ACHN (cell line): Measurements from ENCODE around the gene AURKA.

ENCODE experiments used
- DNase-seq: peaks from one replicate; pipeline ENCODE4 v3.0.0-alpha.2; 2015
- in situ Hi-C: cut with HindIII; loops from 2 replicates; pipeline ENCODE4 v1.10.0; 2017; ENCODE audit warnings: low sequenced_read_pairs, low pct_ligation_motif_present, low pct_unique_long_range_greater_than_20kb

The AURKA gene

DNA sequence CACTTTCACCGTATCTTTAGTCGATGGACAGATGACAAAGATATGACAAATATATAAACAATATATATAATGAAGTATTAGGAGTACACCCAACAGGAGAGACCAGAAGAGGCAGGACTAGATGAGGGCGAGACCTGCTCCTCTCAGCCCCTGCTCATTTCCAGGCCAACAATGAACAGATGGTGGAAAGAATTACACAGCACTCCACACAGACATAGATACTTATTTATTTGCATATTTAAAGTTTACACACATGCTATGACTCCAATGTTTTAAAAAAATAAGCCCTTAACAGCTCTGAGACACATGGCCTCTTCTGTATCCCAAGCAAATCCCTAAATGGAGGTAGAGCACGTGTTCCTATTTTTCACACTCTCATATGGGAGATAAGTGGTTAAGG, 22.8 kb downstream of the AURKA start:
- in situ Hi-C loops: no loop called here
- no peak for DNase-seq

DNA sequence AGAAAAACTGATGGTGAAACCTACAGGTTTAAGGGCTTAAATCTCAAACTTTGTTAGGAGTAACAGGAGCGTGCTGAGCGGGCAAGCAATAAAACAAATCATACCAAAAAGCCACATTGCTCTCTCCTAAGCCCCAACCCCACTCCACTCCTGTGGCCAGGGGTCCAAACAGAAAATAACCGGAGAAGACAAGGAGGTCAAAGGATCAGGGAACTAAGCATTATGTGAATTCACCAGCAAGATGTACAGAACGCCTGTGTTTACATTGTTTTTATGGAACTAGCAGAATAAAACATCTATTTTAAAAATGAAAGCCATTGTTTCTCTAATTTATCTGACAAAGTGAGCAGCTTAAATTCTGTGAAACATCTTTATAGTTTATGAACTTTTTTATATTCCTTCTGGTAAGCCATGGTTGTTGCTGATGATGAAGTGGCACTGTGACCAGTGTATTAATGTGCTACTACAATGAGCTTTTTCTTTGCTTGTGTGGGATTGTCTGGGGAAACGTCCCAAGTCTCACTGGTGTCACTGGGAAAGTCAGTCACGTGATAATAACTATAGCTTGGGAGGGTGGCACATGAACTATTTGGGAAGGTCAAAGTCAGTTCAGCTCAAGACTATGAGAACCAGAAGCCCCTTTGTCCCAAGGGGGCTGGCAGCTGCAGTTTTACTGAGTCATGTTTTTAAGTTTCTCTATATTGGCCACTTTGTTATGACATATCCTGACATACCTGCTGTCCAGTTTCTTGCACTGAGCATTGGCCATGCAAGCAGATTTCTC, 23.5 kb downstream of the AURKA start:
- in situ Hi-C loops: no loop called here
- no peak for DNase-seq

- in situ Hi-C loops: no loop called here
Measured at GRCh38 chr20:56363491-56363890, 28.5 kb downstream of the AURKA start.

DNA sequence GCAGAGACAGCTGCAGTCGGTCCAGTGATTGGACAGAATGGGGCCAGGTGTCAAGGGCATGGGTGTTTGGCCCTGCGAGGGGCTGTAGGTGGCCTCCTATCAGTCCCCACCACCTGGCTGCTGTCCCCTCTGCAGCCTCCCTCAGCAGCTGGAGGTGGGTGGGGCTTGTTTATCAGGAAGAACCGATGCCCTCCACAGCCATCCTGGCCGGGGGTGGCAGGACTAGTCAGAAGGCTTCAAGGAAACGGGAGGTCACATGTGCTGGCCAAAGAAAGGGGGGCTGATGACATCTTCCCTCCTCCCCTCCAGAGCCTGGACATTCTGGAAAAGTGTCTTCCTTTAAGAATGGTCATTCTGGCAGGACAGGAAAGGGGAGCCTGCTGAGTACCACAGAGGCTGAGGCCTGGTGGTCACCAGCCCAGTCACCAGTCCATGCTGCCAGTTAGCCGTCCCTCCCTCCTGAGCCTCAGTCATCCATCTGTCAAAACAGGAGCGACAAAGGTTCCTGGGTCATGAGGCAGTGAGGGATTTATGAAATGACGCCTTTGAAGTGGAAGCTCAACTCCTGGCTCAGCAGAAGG, 29.1 kb downstream of the AURKA start:
- DNase-seq: no peak
- in situ Hi-C loops: no loop called here

More at GRCh38 chr20:56363491-56363890, 28.5 kb downstream of the AURKA start:
- DNase-seq: no peak

GRCh38 chr20:56361900-56362299, 30.1 kb downstream of the AURKA start:
- no peak for DNase-seq
- in situ Hi-C loops: no loop called here

GRCh38 chr20:56360908-56361205, 31.2 kb downstream of the AURKA start:
- in situ Hi-C loops: no loop called here
- no peak for DNase-seq

GRCh38 chr20:56360133-56360907, 31.7 kb downstream of the AURKA start:
- DNase-seq: no peak
- in situ Hi-C loops: no loop called here

GRCh38 chr20:56359212-56360132, 32.5 kb downstream of the AURKA start:
- DNase-seq: peak; percentile 49
- in situ Hi-C loops: no loop called here

GRCh38 chr20:56358600-56359211, 33.3 kb downstream of the AURKA start, which contains the start of gene FAM210B:
TSS of gene FAM210B (plus strand) at chr20:56358974. CDS start at chr20:56359006, 32 bp downstream.
- in situ Hi-C loops: no loop called here
- peak; percentile 87 for DNase-seq

DNA sequence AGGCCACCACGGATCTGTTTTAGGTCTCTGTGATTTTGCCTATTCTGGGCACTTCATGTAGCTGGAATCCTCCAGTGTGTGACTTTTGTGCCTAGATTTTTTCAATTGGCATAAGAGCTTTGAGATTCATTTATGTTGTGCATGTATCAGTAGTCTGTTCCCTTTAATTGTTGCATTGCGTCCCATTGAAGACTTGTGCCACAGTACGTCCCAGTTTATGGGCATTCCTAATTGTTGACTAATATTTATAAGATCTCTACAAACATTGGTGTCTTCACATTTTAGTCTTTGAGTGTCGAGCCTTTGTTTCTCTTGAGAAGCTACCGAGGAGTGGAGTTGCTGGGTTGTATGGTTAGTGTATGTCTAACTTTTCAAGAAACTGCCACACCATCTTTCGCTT, 33.9 kb downstream of the AURKA start:
- no peak for DNase-seq
- in situ Hi-C loops: no loop called here

DNA sequence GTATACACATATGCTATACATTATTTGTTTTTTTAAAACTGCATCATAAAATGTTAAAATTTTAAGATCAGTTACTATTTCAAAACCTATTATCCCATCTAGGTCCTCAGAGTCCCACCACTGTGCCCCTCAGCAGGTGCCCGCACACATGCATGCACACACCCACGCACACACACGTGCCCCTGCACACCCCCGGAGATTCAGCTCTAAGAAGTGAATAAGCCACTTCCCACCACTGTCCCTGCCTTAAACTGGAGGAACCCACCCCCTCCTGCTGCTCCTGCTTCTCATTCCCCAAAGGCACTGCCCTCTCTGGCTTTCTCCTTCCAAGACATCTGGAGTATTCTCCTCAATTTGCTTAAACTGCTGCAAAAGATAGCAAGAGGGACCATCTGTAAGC, 38.7 kb downstream of the AURKA start:
- in situ Hi-C loops: no loop called here
- no peak for DNase-seq

DNA sequence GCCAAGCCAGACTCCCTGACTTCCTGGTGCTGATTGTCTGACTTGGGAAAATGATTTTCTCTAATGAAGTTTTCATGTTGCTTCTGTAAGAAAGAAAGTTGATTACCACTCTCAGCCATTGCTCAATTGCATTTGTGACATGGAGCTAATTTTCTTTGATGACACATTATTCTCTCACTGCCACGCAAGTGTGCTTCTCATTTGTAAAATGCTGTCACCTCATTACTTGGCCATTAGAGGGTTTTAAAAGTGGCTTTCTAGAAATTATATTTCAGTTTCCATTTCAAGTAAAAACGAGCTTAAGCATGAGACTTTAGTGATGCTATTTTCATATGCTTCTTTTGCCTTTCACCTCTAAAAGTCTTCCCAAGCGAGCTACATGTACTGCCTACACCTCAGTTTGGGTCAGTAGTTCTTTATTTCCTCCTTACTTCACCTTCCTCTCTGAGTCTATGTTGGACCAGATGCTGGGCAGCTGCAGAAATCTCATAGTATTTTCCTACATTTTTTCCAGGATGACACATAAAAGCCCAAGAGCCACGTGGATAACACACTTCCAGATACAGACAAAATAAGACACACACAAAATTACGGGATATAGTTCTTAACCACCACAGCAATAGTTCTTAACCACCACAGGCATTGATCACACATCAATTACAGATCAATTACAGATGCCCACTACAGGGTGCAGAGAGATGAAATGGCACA, 39.5 kb downstream of the AURKA start:
- in situ Hi-C loops: no loop called here
- DNase-seq: no peak

- in situ Hi-C loops: no loop called here
- no peak for DNase-seq
Measured at GRCh38 chr20:56350842-56351241, 41.2 kb downstream of the AURKA start.

DNA sequence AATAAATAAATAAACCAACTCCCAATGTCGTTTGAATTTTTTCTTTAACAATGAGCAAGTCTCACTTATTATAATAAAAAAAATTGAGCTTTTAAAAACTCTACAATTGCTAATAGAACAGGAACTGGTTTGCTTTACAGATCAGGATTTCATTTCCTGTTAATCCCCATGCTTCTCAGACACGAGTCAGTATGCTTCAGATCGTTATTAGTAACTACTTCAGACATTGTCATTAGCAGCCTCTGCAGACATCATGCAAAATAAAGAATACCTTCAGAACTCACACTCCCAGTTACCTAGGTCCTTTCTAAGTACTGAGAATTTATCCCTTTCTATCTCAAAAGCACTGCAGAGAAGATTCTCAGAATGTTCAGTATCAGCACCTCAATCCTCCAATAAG, 43.3 kb downstream of the AURKA start:
- no peak for DNase-seq
- in situ Hi-C loops: no loop called here

DNA sequence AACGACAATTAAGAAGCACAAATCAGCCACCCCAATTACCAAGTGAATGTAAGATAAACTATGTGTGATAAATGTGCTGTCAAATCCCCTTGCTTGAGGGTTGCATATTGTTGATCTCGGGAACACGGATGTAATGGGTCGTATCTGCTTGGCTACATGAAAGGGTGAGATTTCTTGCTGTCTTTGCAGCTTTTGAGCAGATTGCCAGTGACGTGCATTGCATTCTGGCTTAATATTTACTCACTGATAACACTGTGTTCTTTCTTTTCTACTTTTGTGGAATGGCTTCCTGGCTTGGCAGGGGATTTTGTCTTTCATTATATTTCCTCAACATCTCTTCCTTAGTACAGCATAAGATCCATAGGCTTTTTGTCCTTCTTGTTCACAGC, 43.7 kb downstream of the AURKA start:
- in situ Hi-C loops: no loop called here
- DNase-seq: no peak

- in situ Hi-C loops: no loop called here
- DNase-seq: no peak
Measured at GRCh38 chr20:56347628-56348304, 44.2 kb downstream of the AURKA start.

DNA sequence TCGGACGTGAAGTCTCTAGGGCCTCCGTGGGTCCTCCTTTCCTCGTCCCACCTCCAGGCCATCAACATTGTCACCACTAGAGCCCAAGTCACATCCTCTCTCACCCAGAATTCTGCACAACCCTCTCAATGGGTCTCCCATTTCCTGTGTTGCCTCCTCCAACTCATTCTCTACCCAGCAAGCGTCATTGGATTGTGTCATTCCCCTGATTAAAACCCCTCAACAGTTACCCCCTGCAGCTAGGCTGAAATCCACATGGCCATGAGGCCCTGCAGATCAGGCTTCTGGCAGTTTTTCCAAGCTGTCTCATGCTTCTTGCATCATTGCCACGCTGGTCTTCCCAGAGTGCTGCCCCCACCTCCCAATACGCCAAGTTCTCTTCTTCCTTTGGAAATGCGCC, 46.1 kb downstream of the AURKA start:
- DNase-seq: no peak
- in situ Hi-C loops: no loop called here
